COR-L47 (cell line): Measurements from ENCODE around the gene ALPK3.
A peak's percentile ranks its signal among the peaks of the same experiment; 100 is the strongest.

ENCODE experiments used
- DNase-seq: peaks from one replicate; lab custom pipeline; 2025; lab: John Stamatoyannopoulos, UW

The ALPK3 gene

DNA sequence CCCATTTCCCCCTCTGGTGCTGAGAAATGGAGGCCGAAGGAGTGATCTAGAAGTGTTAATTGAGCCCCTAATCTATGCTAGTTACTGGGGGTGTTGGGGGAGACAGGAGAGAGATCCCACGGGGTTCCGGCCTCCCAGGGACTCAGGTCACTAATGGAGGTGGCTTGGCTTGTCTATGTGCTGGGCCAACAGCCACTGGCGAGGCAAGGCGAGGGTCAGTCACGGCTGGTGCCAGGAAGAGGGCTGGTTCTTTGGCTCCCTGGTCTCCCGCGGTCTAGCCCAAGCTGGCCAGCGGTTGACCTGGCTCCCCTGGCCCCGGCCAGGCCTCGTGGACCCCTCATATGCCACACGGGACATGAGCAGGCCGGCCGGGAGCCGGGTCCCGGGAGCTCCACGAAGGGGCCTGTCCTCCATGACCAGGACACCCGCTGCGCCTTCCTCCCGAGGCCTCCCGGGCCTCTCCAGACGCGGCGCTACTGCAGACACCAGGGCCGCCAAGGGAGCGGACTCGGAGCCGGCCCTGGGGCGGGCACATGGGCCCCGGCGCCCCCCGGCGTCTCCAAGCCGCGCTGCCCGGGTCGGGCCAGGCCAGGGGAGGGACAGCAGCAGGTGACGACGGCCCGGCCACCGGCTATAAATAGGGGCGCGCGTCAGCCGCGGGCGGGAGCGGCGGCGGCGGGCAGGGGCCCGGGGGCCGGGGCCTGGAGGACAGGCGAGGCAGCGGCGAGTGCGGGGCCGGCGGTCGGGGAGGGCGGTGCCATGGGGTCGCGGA lies at the start of gene ALPK3:
Gene ALPK3, plus strand, starts transcription at position 663 of the 772 bp plus-strand sequence. Its CDS starts 97 bp downstream, at position 760.
- DNase-seq = no peak

DNA sequence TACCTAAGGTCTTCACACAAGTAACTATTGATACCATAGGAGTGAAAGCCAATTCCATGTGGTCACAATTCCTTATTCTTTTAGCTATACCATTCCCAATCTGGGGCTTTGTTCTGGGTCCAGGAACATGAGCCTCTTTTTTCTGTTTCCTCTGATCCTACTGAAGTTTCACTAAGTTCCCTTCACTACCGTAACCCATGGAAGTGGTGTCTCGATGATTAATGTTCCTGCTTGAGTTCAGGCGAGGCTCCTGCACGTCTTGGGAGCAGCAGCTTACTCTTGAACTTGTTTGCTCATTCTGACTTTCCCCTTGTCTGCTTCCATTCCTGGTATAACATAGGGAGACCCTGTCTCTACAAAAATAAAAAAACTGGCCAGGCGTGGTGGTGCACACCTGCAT lies 45.1 kb upstream of the ALPK3 start:
- no peak for DNase-seq

- no peak for DNase-seq
Observed at GRCh38 chr15:84772467-84772866, 44.7 kb upstream of the ALPK3 start.

GRCh38 chr15:84773716-84774115 lies 43.4 kb upstream of the ALPK3 start:
- no peak for DNase-seq

DNA sequence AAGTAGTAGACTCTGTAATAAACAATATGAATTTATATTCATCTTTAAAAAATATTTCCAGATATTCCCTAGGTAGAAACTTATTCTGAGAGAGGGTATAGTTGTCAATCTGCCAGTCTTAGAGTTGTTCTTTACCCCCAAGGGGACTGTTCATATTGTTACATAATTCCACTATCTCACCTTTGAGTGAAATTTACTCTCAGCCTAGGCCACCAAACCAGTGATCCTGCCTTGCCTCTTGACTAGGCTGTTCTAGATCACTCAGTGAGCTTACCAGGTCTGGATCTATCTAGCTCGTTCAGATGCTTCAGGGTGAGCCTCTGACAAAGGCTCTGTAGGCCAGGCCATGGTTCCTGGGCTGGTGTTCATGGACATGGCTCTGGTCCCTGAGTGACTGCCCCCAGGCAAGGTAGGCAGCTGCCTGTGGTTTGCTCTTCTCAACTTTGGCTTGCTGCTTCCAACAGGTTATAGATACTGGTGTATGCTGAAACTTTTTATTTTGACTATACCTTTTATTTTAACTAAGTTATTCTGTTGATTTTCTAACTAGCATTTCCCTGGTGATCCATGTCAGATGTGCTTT lies 41.2 kb upstream of the ALPK3 start:
- no peak for DNase-seq

DNA sequence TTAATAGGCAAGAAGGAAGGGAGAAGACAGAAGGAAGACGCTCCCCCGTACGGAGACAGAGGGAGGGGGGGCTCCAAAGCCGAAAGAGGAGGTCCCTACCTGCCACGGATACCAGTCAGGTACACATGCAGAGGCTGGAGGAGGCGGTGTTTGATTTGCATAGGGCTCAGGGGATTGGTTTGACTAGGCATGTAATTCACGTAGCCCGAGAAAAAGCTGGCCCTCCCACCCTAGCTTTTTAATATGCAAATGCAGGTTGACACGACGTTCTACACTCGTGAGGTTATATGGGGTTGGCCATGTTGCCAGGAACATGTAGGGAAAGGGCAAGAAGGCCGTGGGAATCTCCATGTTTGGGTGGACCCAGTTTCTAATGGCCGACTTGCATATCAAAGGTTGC lies 39.0 kb upstream of the ALPK3 start:
- no peak for DNase-seq

- DNase-seq = no peak
Observed at GRCh38 chr15:84780492-84780891, 36.7 kb upstream of the ALPK3 start.

- DNase-seq = no peak
Observed at GRCh38 chr15:84781495-84781894, 35.7 kb upstream of the ALPK3 start.

DNA sequence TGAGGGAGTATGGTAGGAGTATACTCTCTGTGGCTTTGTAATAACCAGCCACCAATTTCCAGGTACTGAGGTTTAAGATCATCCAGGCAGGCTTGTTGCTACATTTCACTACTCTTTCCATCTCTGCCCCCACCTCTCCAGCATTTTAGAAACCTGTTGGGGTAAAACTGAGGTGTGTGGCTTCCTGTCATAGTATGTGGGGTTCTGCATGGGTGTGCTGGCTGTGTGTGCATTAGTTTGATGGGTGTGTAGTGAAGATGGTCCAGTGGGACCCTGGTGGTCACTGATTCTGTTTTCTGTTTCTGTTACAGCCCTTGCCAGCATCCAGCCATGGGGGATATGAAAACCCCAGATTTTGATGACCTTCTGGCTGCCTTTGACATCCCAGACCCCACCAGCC lies 34.8 kb upstream of the ALPK3 start:
- no peak for DNase-seq

DNA sequence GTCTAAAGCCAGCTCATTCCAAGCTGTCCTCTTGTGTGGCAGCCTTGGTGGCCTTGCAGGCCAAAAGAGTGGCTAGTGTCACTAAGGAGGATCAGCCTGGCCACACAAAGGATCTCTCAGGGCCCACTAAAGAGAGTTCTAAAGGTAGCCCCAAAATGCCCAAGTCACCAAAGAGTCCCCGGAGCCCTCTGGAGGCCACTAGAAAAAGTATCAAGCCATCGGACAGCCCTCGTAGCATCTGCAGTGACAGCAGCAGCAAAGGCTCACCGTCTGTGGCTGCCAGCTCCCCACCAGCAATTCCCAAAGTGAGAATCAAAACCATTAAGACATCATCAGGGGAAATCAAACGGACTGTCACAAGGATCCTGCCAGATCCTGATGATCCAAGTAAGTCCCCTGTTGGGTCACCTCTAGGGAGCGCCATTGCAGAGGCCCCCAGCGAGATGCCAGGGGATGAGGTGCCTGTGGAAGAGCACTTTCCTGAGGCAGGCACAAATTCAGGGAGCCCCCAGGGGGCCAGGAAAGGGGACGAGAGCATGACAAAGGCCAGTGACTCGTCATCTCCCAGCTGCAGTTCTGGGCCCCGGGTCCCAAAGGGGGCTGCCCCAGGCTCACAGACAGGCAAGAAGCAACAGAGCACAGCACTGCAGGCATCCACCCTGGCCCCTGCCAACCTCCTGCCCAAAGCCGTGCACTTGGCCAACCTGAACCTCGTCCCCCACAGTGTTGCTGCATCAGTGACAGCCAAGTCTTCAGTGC lies 33.5 kb upstream of the ALPK3 start:
- no peak for DNase-seq

DNA sequence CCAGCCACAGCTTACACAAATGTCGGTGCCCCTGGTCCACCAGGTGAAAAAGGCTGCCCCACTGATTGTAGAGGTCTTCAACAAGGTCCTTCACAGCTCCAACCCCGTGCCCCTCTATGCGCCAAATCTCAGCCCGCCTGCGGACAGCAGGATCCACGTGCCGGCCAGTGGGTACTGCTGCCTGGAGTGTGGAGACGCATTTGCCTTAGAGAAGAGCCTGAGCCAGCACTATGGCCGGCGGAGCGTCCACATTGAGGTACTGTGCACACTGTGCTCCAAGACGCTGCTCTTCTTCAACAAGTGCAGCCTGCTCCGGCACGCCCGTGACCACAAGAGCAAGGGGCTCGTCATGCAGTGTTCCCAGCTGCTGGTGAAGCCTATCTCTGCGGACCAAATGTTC lies 32.9 kb upstream of the ALPK3 start:
- no peak for DNase-seq

DNA sequence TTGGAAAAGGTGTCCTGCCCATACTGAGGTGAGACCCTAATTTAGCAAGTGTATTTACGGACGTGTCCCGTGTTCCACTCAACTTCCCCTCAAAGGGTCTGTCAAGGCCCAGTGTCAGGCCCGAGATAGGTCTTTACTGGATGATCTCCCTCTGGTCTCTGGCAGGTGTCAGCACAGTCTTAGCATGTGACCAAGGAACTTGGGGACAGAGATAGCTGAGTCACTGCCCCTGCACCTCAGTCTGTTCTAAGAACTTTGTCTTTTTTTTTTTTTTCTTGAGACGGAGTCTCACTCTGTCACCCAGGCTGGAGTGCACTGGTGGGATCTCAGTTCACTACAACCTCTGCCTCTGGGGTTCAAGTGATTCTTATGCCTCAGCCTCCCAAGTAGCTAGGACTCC lies 32.1 kb upstream of the ALPK3 start:
- no peak for DNase-seq

DNA sequence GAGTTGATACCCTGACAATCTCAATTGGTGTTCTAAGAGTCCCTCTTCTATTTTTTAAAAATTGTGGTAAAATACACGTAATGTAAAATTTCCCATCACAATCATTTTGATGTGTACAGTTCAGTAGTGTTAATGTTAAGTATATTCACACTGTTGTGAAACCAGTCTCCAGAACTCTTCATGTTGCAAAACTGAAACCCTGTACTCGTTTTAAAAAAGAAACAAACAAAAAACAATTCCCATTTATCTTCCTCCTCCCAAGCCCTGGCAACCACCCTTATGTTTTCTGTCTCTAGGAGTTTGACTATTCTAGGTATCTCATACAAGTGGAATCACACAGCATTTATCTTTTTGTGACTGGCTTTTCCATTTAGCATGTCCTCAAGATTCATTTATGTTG lies 28.7 kb upstream of the ALPK3 start:
- no peak for DNase-seq

- peak; percentile 2 for DNase-seq
Observed at GRCh38 chr15:84789762-84790161, 27.4 kb upstream of the ALPK3 start.

DNA sequence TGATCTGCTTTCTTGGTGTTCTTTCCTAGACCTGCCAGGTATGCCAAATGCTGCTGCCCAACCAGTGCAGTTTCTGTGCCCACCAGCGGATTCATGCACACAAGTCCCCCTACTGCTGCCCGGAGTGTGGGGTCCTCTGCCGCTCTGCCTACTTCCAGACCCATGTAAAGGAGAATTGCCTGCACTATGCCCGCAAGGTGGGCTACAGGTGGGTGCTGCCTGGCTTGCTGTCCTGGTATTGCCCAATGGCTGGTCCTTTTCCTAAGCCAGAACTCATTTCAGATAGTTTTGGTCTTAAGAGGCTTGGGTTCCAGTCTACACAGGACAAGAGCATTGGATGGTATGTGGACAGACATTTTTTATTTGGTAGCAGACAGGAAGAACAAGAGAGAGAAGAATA lies 26.5 kb upstream of the ALPK3 start:
- no peak for DNase-seq

DNA sequence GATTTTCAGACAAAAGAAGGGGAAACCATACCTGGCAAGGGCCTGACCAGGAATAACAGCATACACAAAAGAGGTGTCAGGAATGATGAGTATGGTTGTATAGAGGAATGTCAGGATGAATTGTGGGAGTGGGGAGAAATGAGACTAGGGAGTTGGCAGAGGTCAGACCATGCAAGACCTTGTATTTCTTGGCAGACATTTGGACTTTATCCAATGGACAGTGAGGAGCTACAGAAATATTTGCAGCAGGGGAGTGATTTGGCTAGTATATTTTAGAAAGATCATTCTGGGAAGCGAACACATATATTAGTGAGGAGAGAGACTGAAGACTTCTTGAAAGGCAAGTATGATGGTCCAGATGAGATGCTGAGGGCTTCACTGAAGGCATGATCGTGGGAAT lies 25.4 kb upstream of the ALPK3 start:
- no peak for DNase-seq

GRCh38 chr15:84793431-84794161 lies 23.6 kb upstream of the ALPK3 start:
- no peak for DNase-seq

DNA sequence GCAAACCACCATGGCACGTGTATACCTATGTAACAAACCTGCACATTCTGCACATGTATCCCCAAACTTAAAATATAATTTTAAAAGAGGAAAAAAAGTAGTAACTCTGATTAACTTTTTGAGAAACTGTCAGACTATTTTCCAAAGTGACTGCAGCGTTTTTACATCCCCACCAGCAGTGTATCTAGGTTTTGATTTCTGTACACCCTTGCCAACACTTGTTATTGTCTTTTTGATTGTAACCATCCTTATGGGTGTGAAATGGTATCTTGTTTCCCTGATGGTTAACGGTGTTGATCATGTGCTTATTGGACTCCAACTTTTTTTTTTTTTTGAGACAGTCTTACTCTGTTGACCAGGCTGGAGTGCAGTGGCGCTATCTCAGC lies 23.0 kb upstream of the ALPK3 start:
- no peak for DNase-seq

- DNase-seq = no peak
Observed at GRCh38 chr15:84795186-84795585, 22.0 kb upstream of the ALPK3 start.

- no peak for DNase-seq
Observed at GRCh38 chr15:84797212-84797611, 19.9 kb upstream of the ALPK3 start.

DNA sequence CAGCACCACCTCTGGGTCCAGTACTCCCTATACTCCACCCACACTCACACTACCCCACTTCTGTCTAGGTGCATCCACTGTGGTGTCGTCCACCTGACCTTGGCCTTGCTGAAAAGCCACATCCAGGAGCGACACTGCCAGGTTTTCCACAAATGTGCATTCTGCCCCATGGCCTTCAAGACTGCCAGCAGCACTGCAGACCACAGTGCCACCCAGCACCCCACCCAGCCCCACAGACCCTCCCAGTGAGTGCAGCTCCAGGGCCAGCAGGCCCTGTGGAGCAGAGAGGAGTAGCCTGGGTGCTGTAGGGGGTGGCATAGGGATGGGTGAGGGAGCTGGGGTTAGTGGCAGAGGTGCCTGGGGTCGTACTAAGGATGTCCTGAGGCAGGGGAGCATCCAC lies 19.4 kb upstream of the ALPK3 start:
- no peak for DNase-seq

GRCh38 chr15:84798436-84798946 lies 18.7 kb upstream of the ALPK3 start:
- no peak for DNase-seq
